ENCODE results near the gene TXNIP. TPM values are rescaled to one million over a fixed set of nuclear protein-coding genes. Genes with fewer than 3 reads are reported as not detected.

The TXNIP gene
- total RNA-seq, 1 donor from 2014 or later, result 39.1 TPM

DNA sequence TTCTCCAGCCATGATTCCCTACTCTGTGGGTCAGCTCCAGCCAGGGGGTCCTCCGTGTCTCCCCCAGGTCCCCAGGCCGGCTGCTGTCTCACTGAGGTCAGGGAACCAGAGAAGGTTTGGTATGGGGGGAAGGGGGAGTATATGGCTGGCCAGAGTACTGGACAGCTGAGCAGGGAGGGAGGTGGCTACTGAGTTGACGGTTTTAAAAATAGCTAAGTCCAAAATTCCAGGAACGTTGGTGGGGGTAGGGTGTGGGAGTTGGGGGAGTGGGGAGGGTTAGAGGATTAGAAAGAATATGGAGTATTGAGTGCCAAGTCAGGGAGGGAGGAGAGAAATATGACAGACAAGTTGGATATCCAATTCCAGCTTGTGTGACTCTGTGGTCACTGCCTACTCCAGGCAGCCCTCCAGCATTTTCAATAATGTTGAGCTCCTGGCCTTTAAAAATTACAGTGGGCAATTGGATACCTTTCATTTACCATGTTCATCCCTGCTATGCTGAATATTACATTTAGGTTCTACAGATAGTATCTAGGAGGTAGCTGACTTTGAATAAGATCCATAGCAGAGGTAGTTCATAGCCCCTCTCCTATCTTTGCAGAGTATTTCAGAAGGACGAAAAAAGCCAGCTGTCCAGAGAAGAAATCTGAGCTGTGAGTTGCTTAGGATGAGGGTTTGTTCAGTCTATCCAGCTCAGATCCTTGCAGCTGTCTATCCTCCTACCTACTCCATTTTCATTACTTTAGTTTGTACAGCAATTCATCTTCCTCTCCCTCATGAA, 25.4 kb upstream of the TXNIP start, which contains the start of gene HJV:
Gene HJV (minus strand): TSS at position 114 of the 781 bp plus-strand sequence. CDS start 1,504 bp downstream, outside the sequence.
- intact Hi-C loops (cut with micrococcal nuclease), result no loop called here
- Mint-ChIP-seq H3K36me3 (ENCODE audit: low read depth) (no peaks in the 10 kb centered on the region), H3K9me3 (no peaks in the 10 kb centered on the region), H3K4me3 (ENCODE audit: low read depth) (no peak within 1 kb of the TSS), H3K27ac (no peak within 1 kb of the TSS), H3K27me3 (ENCODE audit: low read depth) (peaks cover 67% of the 10 kb centered on the region), H3K4me1 (ENCODE audit: low read depth) (peaks cover 10% of the 10 kb centered on the region)
- no peak for DNase-seq (ENCODE audit: low spot score)

DNA sequence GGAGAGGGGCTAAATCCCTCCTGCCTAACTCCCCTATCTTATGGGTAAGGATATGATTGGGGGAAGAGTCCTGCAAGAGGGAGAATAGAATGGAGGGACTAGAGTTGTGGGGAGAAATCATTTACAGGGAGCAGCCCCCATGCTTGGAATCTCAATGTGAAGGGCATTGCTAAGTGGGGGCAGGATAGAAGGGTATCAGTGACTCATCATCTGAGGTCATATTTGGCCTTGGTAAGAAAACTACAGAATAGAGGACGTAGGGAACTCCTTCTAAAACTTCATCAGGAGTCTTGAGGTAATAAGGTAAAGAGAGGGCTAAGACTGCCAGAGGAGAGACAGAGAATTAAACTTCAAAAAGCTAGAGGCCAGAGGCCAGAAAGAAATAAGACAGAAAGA, 24.7 kb upstream of the TXNIP start:
- DNase-seq (ENCODE audit: low spot score), result no peak
- no peaks in the 10 kb centered on the region for H3K9me3 Mint-ChIP-seq
- peaks cover 10% of the 10 kb centered on the region for H3K4me1 Mint-ChIP-seq (ENCODE audit: low read depth)
- H3K27ac Mint-ChIP-seq, result no peak overlapping the region
- H3K36me3 Mint-ChIP-seq (ENCODE audit: low read depth), result no peaks in the 10 kb centered on the region
- H3K4me3 Mint-ChIP-seq (ENCODE audit: low read depth), result no peak overlapping the region
- H3K27me3 Mint-ChIP-seq (ENCODE audit: low read depth), result peaks cover 68% of the 10 kb centered on the region
- intact Hi-C loops (cut with micrococcal nuclease), result no loop called here

DNA sequence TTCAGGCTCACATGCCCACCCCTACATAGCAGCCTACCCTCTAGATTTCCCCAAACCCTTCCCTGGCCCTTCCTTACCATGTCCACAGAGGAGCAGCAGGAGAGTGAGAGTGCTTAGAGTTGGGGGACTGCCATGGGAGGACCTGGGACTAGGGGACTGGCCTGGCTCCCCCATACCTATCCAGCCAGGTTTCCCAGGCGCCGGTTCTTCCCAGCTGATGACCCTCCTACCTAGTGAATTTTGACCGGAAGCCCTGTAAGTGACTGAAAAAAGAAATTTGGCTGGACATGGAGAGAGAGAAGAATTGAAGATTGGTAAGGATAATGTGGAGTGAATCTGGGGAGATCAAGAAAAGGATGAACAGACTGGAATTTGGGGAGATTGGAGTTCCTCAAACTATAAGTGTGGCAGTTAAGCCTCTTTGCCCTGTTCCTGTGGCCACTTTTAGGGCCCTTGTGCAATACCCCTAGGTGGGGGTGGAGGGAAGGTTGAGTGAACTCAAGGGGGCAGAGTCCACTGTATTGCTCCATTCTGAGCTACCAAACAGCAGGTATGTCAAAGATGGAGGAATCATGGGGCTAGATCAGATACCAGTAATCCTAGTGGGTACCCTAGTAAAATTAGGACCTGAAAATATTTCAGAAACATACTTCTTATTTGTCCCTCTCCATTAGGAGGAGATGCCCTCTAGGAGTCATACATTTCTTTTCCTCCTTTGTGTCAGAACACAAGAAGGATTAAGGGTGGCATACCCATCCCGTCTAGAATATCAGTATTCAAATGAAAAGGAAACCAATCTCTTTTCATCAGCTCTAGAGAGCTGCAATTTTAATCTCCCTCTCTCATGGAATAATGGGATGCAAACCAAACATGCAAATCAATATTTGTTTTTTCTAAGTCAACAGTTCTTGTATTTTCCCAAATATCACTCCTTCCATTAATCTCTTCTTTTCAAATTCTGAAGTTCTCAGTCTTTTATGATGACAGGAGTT, 24.0 kb upstream of the TXNIP start:
- H3K4me1 Mint-ChIP-seq (ENCODE audit: low read depth), result peaks cover 5% of the 10 kb centered on the region
- no peak for DNase-seq (ENCODE audit: low spot score)
- no peak overlapping the region for H3K4me3 Mint-ChIP-seq (ENCODE audit: low read depth)
- H3K9me3 Mint-ChIP-seq, result no peaks in the 10 kb centered on the region
- intact Hi-C loops (cut with micrococcal nuclease), result no loop called here
- no peak overlapping the region for H3K27ac Mint-ChIP-seq
- H3K36me3 Mint-ChIP-seq (ENCODE audit: low read depth), result no peaks in the 10 kb centered on the region
- peaks cover 70% of the 10 kb centered on the region for H3K27me3 Mint-ChIP-seq (ENCODE audit: low read depth)

- DNase-seq (ENCODE audit: low spot score), result no peak
- peaks cover 71% of the 10 kb centered on the region for H3K27me3 Mint-ChIP-seq (ENCODE audit: low read depth)
- intact Hi-C loops (cut with micrococcal nuclease), result loop anchor here (5.0 kb wide), 1 partner anchor 33 kb away; no protein-coding TSS in a partner anchor
Observed at GRCh38 chr1:146019231-146020057, 23.1 kb upstream of the TXNIP start.

DNA sequence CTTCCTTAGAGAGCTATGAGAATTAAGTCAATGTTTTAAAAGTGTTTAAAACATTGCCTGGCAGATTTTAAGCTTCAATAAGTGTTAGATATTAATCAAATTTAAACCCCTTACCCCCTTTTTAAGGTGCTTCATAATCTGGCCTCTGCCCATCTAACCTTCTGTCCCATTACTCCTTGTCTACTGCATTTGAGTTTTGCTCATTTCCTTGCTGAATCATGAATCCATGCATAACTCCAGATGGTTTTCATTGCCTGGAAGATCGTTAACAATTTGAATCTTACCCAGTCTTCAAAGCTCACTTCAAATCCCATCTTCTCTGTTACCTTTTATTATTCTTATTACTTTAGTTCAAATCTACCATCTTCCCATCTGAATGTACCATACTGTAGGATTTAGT, 20.5 kb upstream of the TXNIP start:
- peaks cover 15% of the 10 kb centered on the region for H3K4me1 Mint-ChIP-seq (ENCODE audit: low read depth)
- no peak overlapping the region for H3K27ac Mint-ChIP-seq
- intact Hi-C loops (cut with micrococcal nuclease), result loop anchor here (5.0 kb wide), 1 partner anchor 35 kb away; no protein-coding TSS in a partner anchor
- DNase-seq (ENCODE audit: low spot score), result no peak
- H3K4me3 Mint-ChIP-seq (ENCODE audit: low read depth), result no peak overlapping the region
- H3K9me3 Mint-ChIP-seq, result no peaks in the 10 kb centered on the region
- H3K36me3 Mint-ChIP-seq (ENCODE audit: low read depth), result no peaks in the 10 kb centered on the region
- H3K27me3 Mint-ChIP-seq (ENCODE audit: low read depth), result peaks cover 60% of the 10 kb centered on the region

More at GRCh38 chr1:146019231-146020057, 23.1 kb upstream of the TXNIP start:
- peaks cover 5% of the 10 kb centered on the region for H3K4me1 Mint-ChIP-seq (ENCODE audit: low read depth)
- H3K36me3 Mint-ChIP-seq (ENCODE audit: low read depth), result no peaks in the 10 kb centered on the region
- H3K9me3 Mint-ChIP-seq, result no peaks in the 10 kb centered on the region
- no peak overlapping the region for H3K4me3 Mint-ChIP-seq (ENCODE audit: low read depth)
- no peak overlapping the region for H3K27ac Mint-ChIP-seq

- Mint-ChIP-seq H3K36me3 (ENCODE audit: low read depth) (no peaks in the 10 kb centered on the region), H3K9me3 (no peaks in the 10 kb centered on the region), H3K4me1 (ENCODE audit: low read depth) (peaks cover 14% of the 10 kb centered on the region), H3K4me3 (ENCODE audit: low read depth) (no peak overlapping the region), H3K27ac (no peak overlapping the region), H3K27me3 (ENCODE audit: low read depth) (peaks cover 31% of the 10 kb centered on the region)
- intact Hi-C loops (cut with micrococcal nuclease), result loop anchor here (1.0 to 5.0 kb wide), 4 partner anchors 19 to 166 kb away; partner anchors contain the start of gene NUDT17
- no peak for DNase-seq (ENCODE audit: low spot score)
Observed at GRCh38 chr1:146013559-146013922, 17.2 kb upstream of the TXNIP start.

- peaks cover 14% of the 10 kb centered on the region for H3K4me1 Mint-ChIP-seq (ENCODE audit: low read depth)
- DNase-seq (ENCODE audit: low spot score), result no peak
- no peaks in the 10 kb centered on the region for H3K36me3 Mint-ChIP-seq (ENCODE audit: low read depth)
- intact Hi-C loops (cut with micrococcal nuclease), result loop anchor here (1.0 to 5.0 kb wide), 4 partner anchors 18 to 166 kb away; partner anchors contain the start of gene NUDT17
- H3K27me3 Mint-ChIP-seq (ENCODE audit: low read depth), result peaks cover 25% of the 10 kb centered on the region
- H3K27ac Mint-ChIP-seq, result no peak overlapping the region
- H3K9me3 Mint-ChIP-seq, result no peaks in the 10 kb centered on the region
- no peak overlapping the region for H3K4me3 Mint-ChIP-seq (ENCODE audit: low read depth)
Observed at GRCh38 chr1:146012703-146013558, 16.6 kb upstream of the TXNIP start.

DNA sequence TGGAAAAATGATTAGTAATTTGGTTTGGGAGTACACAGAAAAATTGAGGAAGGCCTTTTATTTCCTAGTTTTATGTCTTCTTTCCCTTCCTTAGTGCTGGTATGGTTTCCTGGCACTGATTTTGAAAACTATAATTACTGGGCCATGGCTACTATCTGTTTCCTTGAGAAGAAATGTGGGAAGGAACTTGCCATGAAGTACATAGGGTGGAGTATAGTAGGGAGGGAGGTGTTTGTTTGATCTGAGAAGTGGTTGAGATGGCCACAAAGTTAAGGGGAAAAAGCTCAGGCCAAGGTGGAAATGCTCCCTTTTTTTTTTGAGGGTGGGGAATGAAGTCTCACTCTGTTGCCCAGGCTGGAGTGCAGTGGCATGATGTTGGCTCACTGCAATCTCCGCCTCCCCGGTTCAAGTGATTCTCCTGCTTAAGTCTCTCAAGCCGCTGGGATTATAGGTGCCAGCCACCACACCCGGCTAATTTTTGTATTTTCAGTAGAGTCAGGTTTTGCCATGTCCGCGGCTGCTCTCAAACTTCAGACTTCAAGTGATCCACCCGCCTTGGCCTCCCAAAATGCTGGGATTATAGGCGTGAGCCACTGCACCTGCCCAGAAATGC, 13.9 kb upstream of the TXNIP start:
- H3K27me3 Mint-ChIP-seq (ENCODE audit: low read depth), result peaks cover 5% of the 10 kb centered on the region
- H3K9me3 Mint-ChIP-seq, result no peaks in the 10 kb centered on the region
- DNase-seq (ENCODE audit: low spot score), result no peak
- intact Hi-C loops (cut with micrococcal nuclease), result loop anchor here (5.0 kb wide), 1 partner anchor 163 kb away; the partner anchor contains the start of gene NUDT17
- no peak overlapping the region for H3K27ac Mint-ChIP-seq
- peaks cover 29% of the 10 kb centered on the region for H3K4me1 Mint-ChIP-seq (ENCODE audit: low read depth)
- no peak overlapping the region for H3K4me3 Mint-ChIP-seq (ENCODE audit: low read depth)
- no peaks in the 10 kb centered on the region for H3K36me3 Mint-ChIP-seq (ENCODE audit: low read depth)

- no peak for DNase-seq (ENCODE audit: low spot score)
- Mint-ChIP-seq H3K9me3 (no peaks in the 10 kb centered on the region), H3K4me1 (ENCODE audit: low read depth) (peaks cover 26% of the 10 kb centered on the region), H3K27ac (peak overlapping the region; percentile 88), H3K27me3 (ENCODE audit: low read depth) (no peaks in the 10 kb centered on the region), H3K4me3 (ENCODE audit: low read depth) (no peak overlapping the region), H3K36me3 (ENCODE audit: low read depth) (no peaks in the 10 kb centered on the region)
- intact Hi-C loops (cut with micrococcal nuclease), result loop anchor here (1.0 kb wide), 3 partner anchors 10 to 115 kb away; no protein-coding TSS in a partner anchor
Observed at GRCh38 chr1:146007489-146008133, 11.2 kb upstream of the TXNIP start.

GRCh38 chr1:146001709-146002108, 5.3 kb upstream of the TXNIP start:
- peaks cover 41% of the 10 kb centered on the region for H3K4me1 Mint-ChIP-seq (ENCODE audit: low read depth)
- H3K9me3 Mint-ChIP-seq, result no peaks in the 10 kb centered on the region
- DNase-seq (ENCODE audit: low spot score), result no peak
- no peaks in the 10 kb centered on the region for H3K36me3 Mint-ChIP-seq (ENCODE audit: low read depth)
- no peak overlapping the region for H3K27ac Mint-ChIP-seq
- H3K27me3 Mint-ChIP-seq (ENCODE audit: low read depth), result no peaks in the 10 kb centered on the region
- no peak overlapping the region for H3K4me3 Mint-ChIP-seq (ENCODE audit: low read depth)
- intact Hi-C loops (cut with micrococcal nuclease), result no loop called here

Data from activated T-helper 2 cell treated with anti-CD3 and anti-CD28 coated beads, Interferon-gamma antibody, Interleukin-2, Interleukin-4, amounts not matched to agents 10 μg/mL and 5 μg/mL and 100 μg/mL, durations not matched to agents 14 hours and 24 hours and 36 hours (primary cell).